HepG2 (cell line): ENCODE results near the gene TBC1D1. TPM values are rescaled to one million over a fixed set of nuclear protein-coding genes. Genes with fewer than 3 reads are reported as not detected.

Source experiments
- ARID4A ChIP-seq: sonication (generic); formaldehyde crosslinking; IDR thresholded peaks from 2 replicates; pipeline ENCODE4 v1.5.0; 2020; ENCODE audit warnings: mild to moderate bottlenecking, missing genetic modification reagents, borderline replicate concordance
- BCL6 ChIP-seq: IDR thresholded peaks from 2 replicates; pipeline ENCODE4 v1.6.1; 2016; ENCODE audit warnings: missing genetic modification reagents, missing compliant biosample characterization
- CENPBD1 ChIP-seq: sonication (generic); formaldehyde crosslinking; IDR thresholded peaks from 2 replicates; pipeline ENCODE4 v1.8.0; 2022; ENCODE audit warnings: missing genetic modification reagents, low read depth, mild to moderate bottlenecking, borderline replicate concordance
- HMG20A ChIP-seq: IDR thresholded peaks from 2 replicates; pipeline ENCODE4 v1.6.1; 2016; ENCODE audit warnings: borderline replicate concordance
- MIER2 ChIP-seq: IDR thresholded peaks from 2 replicates; pipeline ENCODE4 v1.6.1; 2016; ENCODE audit warnings: missing biosample characterization, missing genetic modification reagents
- NCOR1 ChIP-seq: fragments of 200-600 bp; sonication (generic); IDR thresholded peaks from 2 replicates; pipeline ENCODE4 v1.7.0; 2017; ENCODE audit warnings: antibody characterized with exemption, low read length, borderline replicate concordance
- RAD21 ChIP-seq: fragments of 450-650 bp; formaldehyde crosslinking; IDR thresholded peaks from 2 replicates; pipeline ENCODE4 v1.5.0; 2020; ENCODE audit warnings: mild to moderate bottlenecking
- RBM22 ChIP-seq: fragments of 200-400 bp; formaldehyde crosslinking; optimal IDR thresholded peaks from 2 replicates; pipeline ENCODE3; 2017; ENCODE audit warnings: mild to moderate bottlenecking, low read length, moderate library complexity
- RCOR2 ChIP-seq: IDR thresholded peaks from 2 replicates; pipeline ENCODE4 v1.6.1; 2016; ENCODE audit warnings: missing biosample characterization, missing genetic modification reagents
- RELA ChIP-seq: sonication (generic); formaldehyde crosslinking; IDR thresholded peaks from 2 replicates; pipeline ENCODE4 v1.4.0; 2020; ENCODE audit warnings: missing genetic modification reagents
- RFX3 ChIP-seq: IDR thresholded peaks from 2 replicates; pipeline ENCODE4 v1.6.1; 2016; ENCODE audit warnings: missing biosample characterization, missing genetic modification reagents
- SMAD1 ChIP-seq: sonication (generic); formaldehyde crosslinking; IDR thresholded peaks from 2 replicates; pipeline ENCODE4 v1.4.0; 2020; ENCODE audit warnings: missing genetic modification reagents, low read depth, mild to moderate bottlenecking, borderline replicate concordance
- USF2 ChIP-seq, 2 experiments: sonication (generic) in 1 of 2; formaldehyde crosslinking in 1 of 2; IDR thresholded peaks; 2 replicates each; pipeline versions ENCODE4 v1.5.1 to v1.6.1; 2011 to 2020; ENCODE audit warnings: borderline replicate concordance in 1 of 2, low read depth in 1 of 2, low read length in 1 of 2, mild to moderate bottlenecking in 1 of 2, missing genetic modification reagents in 1 of 2, moderate library complexity in 1 of 2
- ZMYM3 ChIP-seq: sonication (generic); formaldehyde crosslinking; IDR thresholded peaks from 2 replicates; pipeline ENCODE4 v1.5.1; 2020; ENCODE audit warnings: mild to moderate bottlenecking, missing genetic modification reagents
- ZNF263 ChIP-seq: sonication (generic); formaldehyde crosslinking; IDR thresholded peaks from 2 replicates; pipeline ENCODE4 v1.4.0; 2020; ENCODE audit warnings: missing genetic modification reagents
- ZNF350 ChIP-seq: sonication (generic); formaldehyde crosslinking; IDR thresholded peaks from 2 replicates; pipeline ENCODE4 v1.4.0; 2020; ENCODE audit warnings: mild to moderate bottlenecking, low read depth, missing genetic modification reagents, borderline replicate concordance
- ZNF556 ChIP-seq: sonication (generic); formaldehyde crosslinking; IDR thresholded peaks from 2 replicates; pipeline ENCODE4 v1.4.0; 2020; ENCODE audit warnings: mild to moderate bottlenecking, missing genetic modification reagents, borderline replicate concordance
- ZNF703 ChIP-seq: sonication (generic); formaldehyde crosslinking; IDR thresholded peaks from 2 replicates; pipeline ENCODE4 v1.5.1; 2020; ENCODE audit warnings: missing genetic modification reagents, mild to moderate bottlenecking, moderate library complexity, borderline replicate concordance
- ZSCAN21 ChIP-seq: sonication (generic); formaldehyde crosslinking; IDR thresholded peaks from 2 replicates; pipeline ENCODE4 v1.8.0; 2022; ENCODE audit warnings: mild to moderate bottlenecking, missing genetic modification reagents, moderate library complexity, borderline replicate concordance
- polyA plus RNA-seq, 8 experiments: library from polyadenylated mRNA; depleted of rRNA in 3 of 8; stranded (reverse) in 7 of 8; unstranded in 1 of 8; fragments of >200 nt; fragmentation: Illumina TruSeq in 4 of 8; extraction: Trizol in 4 of 8; gene quantifications; 2 replicates each; pipeline versions ENCODE4 v1.2.1 to v1.2.3, GENCODE V29; 2011 to 2016; ENCODE audit warnings: low read depth in 4 of 8, missing spikeins in 1 of 8, mixed read lengths in 1 of 8; ENCODE audit not compliant: insufficient read depth in 1 of 8
- total RNA-seq, 5 experiments: library from RNA; depleted of rRNA; stranded (reverse); fragments of >200 nt; fragmentation: Illumina TruSeq; extraction: Trizol; gene quantifications; 2 replicates each; pipeline ENCODE4 v1.2.3, GENCODE V29; 2016; ENCODE audit warnings: low read depth in 1 of 5
- TF ChIP-seq, protein P1 (sequence below): sonication (generic); formaldehyde crosslinking; IDR thresholded peaks from 2 replicates; pipeline ENCODE4 v1.4.0; 2020; ENCODE audit warnings: missing genetic modification reagents

The TBC1D1 gene
- total and polyA plus RNA-seq, 2 of the 13 experiments (the other 11 are each of a cell fraction or from before 2014, with no cell fraction given), result 37.3 to 62.8 TPM

DNA sequence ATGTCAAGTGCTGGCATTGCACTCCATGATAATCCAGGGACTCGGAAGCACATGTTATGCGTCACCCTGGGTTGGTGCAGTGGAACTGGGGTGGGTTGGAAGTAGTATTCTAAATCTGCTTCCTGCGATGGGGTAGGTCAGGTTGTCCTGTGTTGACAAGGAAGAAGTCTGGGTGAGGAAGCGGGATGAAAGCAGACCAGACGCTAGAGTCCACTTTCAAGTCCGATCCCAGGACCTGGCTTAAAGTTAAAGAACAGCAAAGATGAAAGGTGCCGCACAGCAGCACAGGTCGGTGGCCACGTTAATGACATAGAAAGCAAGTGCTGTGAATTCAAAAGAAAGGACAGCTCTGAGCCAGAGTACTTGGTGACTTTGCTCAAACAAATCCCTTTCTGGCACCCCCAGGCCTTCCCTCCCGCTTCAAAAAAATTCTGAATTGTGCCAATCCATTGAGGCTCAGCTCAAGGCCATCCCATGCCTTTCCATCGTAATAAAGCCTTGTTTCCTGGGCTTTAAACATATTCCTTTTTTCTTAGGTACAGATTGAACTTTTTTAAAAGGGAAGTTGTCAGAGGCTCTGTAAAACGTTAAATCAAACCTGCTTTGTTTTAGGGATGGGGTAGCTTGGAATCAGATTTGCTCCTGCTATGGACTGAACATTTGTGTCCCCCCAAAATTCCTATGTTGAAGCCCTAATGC lies 187.1 kb downstream of the TBC1D1 start (continued):
- TF ChIP-seq USF2 (IDR thresholded peaks at IDR 0.05; ENCODE audit: low read depth, low read length), result no peak
- no peak for TF ChIP-seq USF2 (CRISPR knock-in tag; IDR thresholded peaks at IDR 0.05; ENCODE audit: borderline replicate concordance)
- no peak; the same call in 1 of the 2 replicates for TF ChIP-seq RAD21 (CRISPR knock-in tag)
- no peak for TF ChIP-seq RELA (CRISPR knock-in tag)
- no peak for TF ChIP-seq RBM22
- TF ChIP-seq RCOR2 (CRISPR knock-in tag), result peak; percentile 72; the same call in 1 of the 2 replicates
- peak; percentile 64; the same call in 1 of the 2 replicates for TF ChIP-seq NCOR1
- no peak for TF ChIP-seq ZMYM3 (CRISPR knock-in tag)
- TF ChIP-seq ZNF703 (CRISPR knock-in tag), result no peak
- peak; percentile 80; the same call in 1 of the 2 replicates for TF ChIP-seq HMG20A
- peak; percentile 39; the same call in 1 of the 2 replicates for TF ChIP-seq ARID4A (CRISPR knock-in tag)
- peak; percentile 45; the same call in 1 of the 2 replicates for TF ChIP-seq ZNF350 (CRISPR knock-in tag)
- TF ChIP-seq, protein P1, sequence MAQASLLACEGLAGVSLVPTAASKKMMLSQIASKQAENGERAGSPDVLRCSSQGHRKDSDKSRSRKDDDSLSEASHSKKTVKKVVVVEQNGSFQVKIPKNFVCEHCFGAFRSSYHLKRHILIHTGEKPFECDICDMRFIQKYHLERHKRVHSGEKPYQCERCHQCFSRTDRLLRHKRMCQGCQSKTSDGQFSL (CRISPR knock-in tag), result no peak
- TF ChIP-seq ZNF556 (CRISPR knock-in tag), result peak; percentile 84; the same call in 1 of the 2 replicates
- 0 out of 2 replicates have a peak, but pooled peaks have one; percentile 55 for TF ChIP-seq MIER2 (CRISPR knock-in tag)
- TF ChIP-seq ZNF263 (CRISPR knock-in tag), result peak; percentile 56
- TF ChIP-seq BCL6 (CRISPR knock-in tag), result peak; percentile 88
- TF ChIP-seq ZSCAN21, result no peak
- no peak for TF ChIP-seq RFX3
- no peak for TF ChIP-seq SMAD1 (CRISPR knock-in tag)
- TF ChIP-seq CENPBD1 (CRISPR knock-in tag), result no peak
